ENCODE data around the gene RPS6KB1.

Gene RPS6KB1

GRCh38 chr17:59899099-59899498 lies 6.2 kb downstream of the RPS6KB1 start:
- H3F3A ChIP-seq (ENCODE audit: insufficient read depth, low read length), result no peaks in the 10 kb centered on the region
- H3K9me2 ChIP-seq (ENCODE audit: low read depth, low read length), result no peaks in the 10 kb centered on the region
- no peak for TF ChIP-seq EZH2 (IDR thresholded peaks at IDR 0.05; ENCODE audit: borderline replicate concordance, low read length)
- no peak for TF ChIP-seq CTCF (IDR thresholded peaks at IDR 0.05; ENCODE audit: low read length)

GRCh38 chr17:59901604-59902003 lies 8.7 kb downstream of the RPS6KB1 start:
- Histone ChIP-seq H2AFZ (ENCODE audit: low read length) (no peak overlapping the region), H3K27me3 (ENCODE audit: insufficient read depth, low read length) (no peaks in the 10 kb centered on the region), H3K79me2 (ENCODE audit: insufficient read depth, low read length) (peaks cover 90% of the 10 kb centered on the region), H3K36me3 (ENCODE audit: insufficient read depth, low read length) (peaks cover 30% of the 10 kb centered on the region), H3K4me1 (ENCODE audit: insufficient read depth, low read length, severe bottlenecking) (peaks cover 10% of the 10 kb centered on the region), H3K4me3 (ENCODE audit: low read depth, low read length, poor library complexity, severe bottlenecking) (no peak overlapping the region), H3K9ac (ENCODE audit: low read length) (no peak overlapping the region), H3K27ac (ENCODE audit: low read depth, low read length, poor library complexity, severe bottlenecking) (no peak overlapping the region), H4K20me1 (ENCODE audit: insufficient read depth, low read length) (no peaks in the 10 kb centered on the region; the same call in 1 of the 2 replicates), H3F3A (ENCODE audit: insufficient read depth, low read length) (no peaks in the 10 kb centered on the region), H3K9me3 (ENCODE audit: low read length) (peaks cover 3% of the 10 kb centered on the region; the same call in 1 of the 2 replicates), H3K4me2 (ENCODE audit: low read length) (no peak overlapping the region), H3K9me2 (ENCODE audit: low read depth, low read length) (no peaks in the 10 kb centered on the region)
- TF ChIP-seq CTCF (IDR thresholded peaks at IDR 0.05; ENCODE audit: low read length), result no peak
- TF ChIP-seq EZH2 (IDR thresholded peaks at IDR 0.05; ENCODE audit: borderline replicate concordance, low read length), result no peak

More at GRCh38 chr17:59899099-59899498, 6.2 kb downstream of the RPS6KB1 start:
- Histone ChIP-seq H3K27me3 (ENCODE audit: insufficient read depth, low read length) (no peaks in the 10 kb centered on the region), H3K4me2 (ENCODE audit: low read length) (no peak overlapping the region), H4K20me1 (ENCODE audit: insufficient read depth, low read length) (no peaks in the 10 kb centered on the region), H3K4me1 (ENCODE audit: insufficient read depth, low read length, severe bottlenecking) (peaks cover 20% of the 10 kb centered on the region), H3K4me3 (ENCODE audit: low read depth, low read length, poor library complexity, severe bottlenecking) (no peak overlapping the region), H2AFZ (ENCODE audit: low read length) (no peak overlapping the region), H3K9ac (ENCODE audit: low read length) (no peak overlapping the region), H3K9me3 (ENCODE audit: low read length) (no peaks in the 10 kb centered on the region), H3K79me2 (ENCODE audit: insufficient read depth, low read length) (peaks cover 90% of the 10 kb centered on the region), H3K36me3 (ENCODE audit: insufficient read depth, low read length) (peaks cover 23% of the 10 kb centered on the region), H3K27ac (ENCODE audit: low read depth, low read length, poor library complexity, severe bottlenecking) (no peak overlapping the region)

GRCh38 chr17:59903455-59903854 lies 10.5 kb downstream of the RPS6KB1 start:
- H2AFZ ChIP-seq (ENCODE audit: low read length), result no peak overlapping the region
- no peaks in the 10 kb centered on the region; the same call in 1 of the 2 replicates for H4K20me1 ChIP-seq (ENCODE audit: insufficient read depth, low read length)
- H3K27me3 ChIP-seq (ENCODE audit: insufficient read depth, low read length), result no peaks in the 10 kb centered on the region
- TF ChIP-seq CTCF (IDR thresholded peaks at IDR 0.05; ENCODE audit: low read length) (no peak), EZH2 (IDR thresholded peaks at IDR 0.05; ENCODE audit: borderline replicate concordance, low read length) (no peak)
- H3K9me2 ChIP-seq (ENCODE audit: low read depth, low read length), result no peaks in the 10 kb centered on the region
- H3K4me1 ChIP-seq (ENCODE audit: insufficient read depth, low read length, severe bottlenecking), result no peaks in the 10 kb centered on the region
- H3K79me2 ChIP-seq (ENCODE audit: insufficient read depth, low read length), result peaks cover 87% of the 10 kb centered on the region
- no peak overlapping the region for H3K4me3 ChIP-seq (ENCODE audit: low read depth, low read length, poor library complexity, severe bottlenecking)
- peaks cover 3% of the 10 kb centered on the region; the same call in 1 of the 2 replicates for H3K9me3 ChIP-seq (ENCODE audit: low read length)
- no peaks in the 10 kb centered on the region for H3F3A ChIP-seq (ENCODE audit: insufficient read depth, low read length)
- no peak overlapping the region for H3K4me2 ChIP-seq (ENCODE audit: low read length)
- H3K9ac ChIP-seq (ENCODE audit: low read length), result no peak overlapping the region
- H3K36me3 ChIP-seq (ENCODE audit: insufficient read depth, low read length), result peaks cover 36% of the 10 kb centered on the region
- no peak overlapping the region for H3K27ac ChIP-seq (ENCODE audit: low read depth, low read length, poor library complexity, severe bottlenecking)
